ENCODE measurements around the gene DACH1.

DNA sequence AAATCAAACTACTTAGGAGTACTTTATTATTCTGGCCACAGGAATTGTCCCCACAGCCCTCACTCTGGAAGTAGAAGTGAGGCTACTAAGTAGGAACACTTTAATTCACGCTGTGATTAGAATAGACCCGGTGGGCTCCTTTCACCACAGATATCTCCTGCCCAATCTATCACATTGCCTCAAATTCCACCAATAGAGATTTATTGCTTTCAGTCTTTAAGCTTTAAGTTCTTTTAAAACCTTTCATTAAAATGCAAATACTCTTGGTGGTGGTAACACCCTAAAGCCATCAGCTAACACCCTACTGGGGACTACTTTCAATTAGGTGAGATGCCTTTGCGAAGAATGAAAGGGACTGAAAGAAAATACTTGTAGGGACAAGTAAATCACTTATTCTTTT, 181.9 kb downstream of the DACH1 start:
- TF ChIP-seq, protein P1, sequence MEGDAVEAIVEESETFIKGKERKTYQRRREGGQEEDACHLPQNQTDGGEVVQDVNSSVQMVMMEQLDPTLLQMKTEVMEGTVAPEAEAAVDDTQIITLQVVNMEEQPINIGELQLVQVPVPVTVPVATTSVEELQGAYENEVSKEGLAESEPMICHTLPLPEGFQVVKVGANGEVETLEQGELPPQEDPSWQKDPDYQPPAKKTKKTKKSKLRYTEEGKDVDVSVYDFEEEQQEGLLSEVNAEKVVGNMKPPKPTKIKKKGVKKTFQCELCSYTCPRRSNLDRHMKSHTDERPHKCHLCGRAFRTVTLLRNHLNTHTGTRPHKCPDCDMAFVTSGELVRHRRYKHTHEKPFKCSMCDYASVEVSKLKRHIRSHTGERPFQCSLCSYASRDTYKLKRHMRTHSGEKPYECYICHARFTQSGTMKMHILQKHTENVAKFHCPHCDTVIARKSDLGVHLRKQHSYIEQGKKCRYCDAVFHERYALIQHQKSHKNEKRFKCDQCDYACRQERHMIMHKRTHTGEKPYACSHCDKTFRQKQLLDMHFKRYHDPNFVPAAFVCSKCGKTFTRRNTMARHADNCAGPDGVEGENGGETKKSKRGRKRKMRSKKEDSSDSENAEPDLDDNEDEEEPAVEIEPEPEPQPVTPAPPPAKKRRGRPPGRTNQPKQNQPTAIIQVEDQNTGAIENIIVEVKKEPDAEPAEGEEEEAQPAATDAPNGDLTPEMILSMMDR (conservative IDR thresholded peaks at IDR 0.05 in 1 of 2, IDR thresholded peaks at IDR 0.05 in 1 of 2; ENCODE audit: low read depth in 1 of 2, low read length in 2 of 2) = no peak
- TF ChIP-seq EZH2 (IDR thresholded peaks at IDR 0.05; ENCODE audit: low read length, missing control alignments) = no peak

All from fibroblast of lung (primary cell).